Kidney capillary endothelial cell (primary cell): Measurements from ENCODE around the gene TRIM29.

ENCODE experiments used
- DNase-seq: peaks from one replicate; pipeline ENCODE4 v3.0.0-alpha.2; 2018; ENCODE audit warnings: low spot score

TRIM29 gene

GRCh38 chr11:120061761-120062560, 76.0 kb downstream of the TRIM29 start:
- DNase-seq: no peak
